GM18951 (cell line): Measurements from ENCODE around the gene KRT28.
"Not testable (repeated sequence)": the region's sequence is repeated elsewhere in the genome, so short reads cannot be mapped to it uniquely, and the experiment has no call there.

ENCODE experiments used
- POLR2A ChIP-seq: IDR thresholded peaks from 4 replicates; pipeline ENCODE4 v1.6.1; 2011; ENCODE audit warnings: mild to moderate bottlenecking; ENCODE audit not compliant: insufficient read length, insufficient read depth; ENCODE audit errors: extremely low read depth
- in situ Hi-C: fragments of 300-500 bp; cut with MboI; formaldehyde crosslinking; loops from one replicate; pipeline ENCODE4 v1.12.0; 2022; ENCODE audit warnings: low sequenced_read_pairs, mixed read lengths, inconsistent platforms; ENCODE audit not compliant: unreplicated experiment

KRT28 gene

DNA sequence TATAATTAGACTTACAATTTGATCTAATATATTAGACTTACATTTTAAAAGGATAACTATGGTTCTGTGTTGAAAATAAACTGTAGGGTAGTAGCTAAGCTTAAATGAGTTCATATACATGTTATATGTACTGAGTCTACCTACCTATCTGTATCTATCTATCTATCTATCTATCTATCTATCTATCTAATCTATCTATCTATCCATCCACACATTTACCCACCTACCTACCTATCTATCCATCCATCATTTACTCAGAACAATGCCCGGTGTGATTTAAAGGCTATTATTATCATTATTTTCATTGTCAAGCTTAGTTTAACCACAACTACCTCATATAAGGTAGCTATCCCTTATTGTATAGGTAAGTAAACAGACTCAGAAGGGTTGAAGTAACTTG lies 15.6 kb upstream of the KRT28 start:
- in situ Hi-C loops, result no loop called here
- TF ChIP-seq POLR2A, result no peak

DNA sequence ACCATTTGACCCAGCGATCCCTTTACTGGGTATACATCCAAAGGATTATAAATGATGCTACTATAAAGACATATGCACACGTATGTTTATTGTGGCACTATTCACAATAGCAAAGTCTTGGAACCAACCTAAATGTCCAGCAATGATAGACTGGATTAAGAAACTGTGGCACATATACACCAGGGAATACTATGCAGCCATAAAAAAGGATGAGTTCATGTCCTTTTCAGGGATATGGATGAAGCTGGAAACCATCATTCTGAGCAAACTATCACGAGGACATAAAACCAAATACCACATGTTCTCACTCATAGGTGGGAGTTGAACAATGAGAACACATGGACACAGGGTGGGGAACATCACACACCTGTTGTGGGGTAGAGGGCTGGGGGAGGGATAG lies 14.9 kb upstream of the KRT28 start:
- in situ Hi-C loops, result not testable (repeated sequence)

DNA sequence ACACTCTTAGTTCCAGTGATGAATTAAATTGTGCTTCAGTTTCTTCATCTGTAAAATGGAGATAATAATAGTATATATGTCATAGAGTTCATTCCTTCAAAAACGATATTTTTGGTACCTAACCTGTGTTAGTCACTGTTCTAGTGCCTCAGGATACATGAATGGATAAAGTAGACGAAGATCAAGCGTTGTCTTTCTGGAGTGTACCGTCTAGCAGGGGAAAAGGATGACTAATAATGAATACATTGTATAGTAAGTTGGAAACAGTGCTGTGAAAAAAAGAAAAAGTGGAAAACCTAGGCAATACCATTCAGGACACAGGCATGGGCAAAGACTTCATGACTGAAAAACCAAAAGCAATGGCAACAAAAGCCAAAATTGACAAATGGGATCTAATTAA lies 14.0 kb upstream of the KRT28 start:
- no peak for TF ChIP-seq POLR2A
- in situ Hi-C loops, result no loop called here

DNA sequence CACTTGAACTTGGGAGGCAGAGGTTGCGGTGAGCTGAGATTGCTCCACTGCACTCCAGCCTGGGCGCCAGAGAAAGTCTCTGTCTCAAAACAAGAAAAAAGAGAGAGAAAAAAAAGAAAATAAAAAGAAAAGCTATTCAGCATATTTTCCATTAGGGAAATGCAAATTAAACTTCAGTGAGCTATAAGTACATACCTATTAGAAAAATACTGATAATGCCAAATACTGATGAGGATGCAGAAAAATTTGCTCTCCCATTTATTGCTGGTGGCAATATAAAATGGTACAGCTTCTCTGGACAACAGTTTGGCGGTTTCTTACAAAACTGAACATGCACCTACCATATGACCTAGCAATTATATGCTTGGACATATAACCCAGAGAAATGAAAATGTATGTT lies 12.9 kb upstream of the KRT28 start:
- in situ Hi-C loops, result no loop called here
- TF ChIP-seq POLR2A, result no peak

DNA sequence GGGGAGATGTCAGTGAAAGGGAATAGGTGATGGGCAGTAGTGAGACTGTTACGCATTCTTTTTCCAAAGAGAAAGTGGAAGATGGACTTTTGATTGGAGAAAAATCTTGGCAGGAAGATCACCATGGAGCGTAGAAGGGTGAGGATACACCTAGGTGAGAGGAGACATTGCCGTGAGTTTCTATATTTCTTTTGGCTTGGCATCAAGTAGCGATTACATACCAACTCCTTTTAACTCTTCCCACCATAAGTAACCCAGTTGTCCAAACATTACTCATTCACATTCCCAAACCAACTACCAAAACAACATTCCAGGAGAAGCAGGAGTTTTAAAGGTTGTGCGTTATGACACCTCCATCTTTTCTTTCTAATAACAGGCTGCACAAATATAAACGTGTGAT lies 10.7 kb upstream of the KRT28 start:
- in situ Hi-C loops, result no loop called here
- TF ChIP-seq POLR2A, result no peak

DNA sequence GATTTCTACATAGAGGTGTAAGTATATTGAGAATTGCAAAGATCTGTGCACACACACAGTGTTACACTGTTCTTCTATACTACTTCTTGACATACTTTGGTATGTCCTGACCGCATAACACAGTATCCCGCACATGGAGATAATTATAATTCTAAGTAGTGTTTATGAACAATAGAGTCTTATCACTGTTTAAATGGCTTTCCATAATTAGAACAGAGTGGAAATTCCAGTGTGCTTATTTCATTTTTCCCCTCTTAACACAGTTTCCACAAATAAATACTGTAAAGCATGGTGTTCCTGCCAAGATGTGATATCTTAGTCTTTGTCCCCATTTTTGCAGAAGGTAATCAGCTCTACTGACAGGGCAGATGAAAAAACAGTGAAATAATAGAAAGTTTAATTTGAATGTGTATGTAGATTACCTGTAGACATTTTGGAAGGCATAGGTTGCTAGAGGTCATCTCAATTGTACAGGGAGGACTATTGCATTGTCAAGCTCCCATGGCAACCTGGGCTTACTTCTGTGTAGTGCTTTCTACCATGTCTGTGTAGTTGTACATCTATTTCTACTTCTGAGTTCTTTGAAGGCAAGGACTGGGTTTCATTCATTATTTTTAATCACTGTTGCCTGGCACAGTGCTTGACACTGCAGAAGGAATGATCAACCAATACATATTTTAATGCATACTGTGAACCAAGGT lies 10.1 kb upstream of the KRT28 start:
- no peak for TF ChIP-seq POLR2A
- in situ Hi-C loops, result no loop called here

DNA sequence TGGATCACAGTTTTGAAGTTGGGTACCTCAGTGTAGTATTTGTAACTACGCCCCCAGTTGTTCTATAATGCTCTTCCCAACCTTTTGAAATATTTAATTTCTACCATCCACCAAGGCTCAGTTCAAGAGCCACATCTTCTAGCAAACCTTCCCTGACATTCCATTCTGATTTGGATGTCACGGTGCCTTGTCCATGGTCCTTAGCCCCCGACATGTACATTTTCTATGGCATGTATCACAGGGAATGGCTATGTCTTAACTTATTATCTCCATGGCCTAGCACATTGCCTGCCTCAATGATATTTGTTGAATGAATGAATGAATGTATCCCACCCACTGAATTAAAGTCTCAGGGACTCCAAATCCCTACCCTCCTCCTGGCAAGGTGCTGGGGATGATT lies 6.4 kb upstream of the KRT28 start:
- in situ Hi-C loops, result no loop called here

DNA sequence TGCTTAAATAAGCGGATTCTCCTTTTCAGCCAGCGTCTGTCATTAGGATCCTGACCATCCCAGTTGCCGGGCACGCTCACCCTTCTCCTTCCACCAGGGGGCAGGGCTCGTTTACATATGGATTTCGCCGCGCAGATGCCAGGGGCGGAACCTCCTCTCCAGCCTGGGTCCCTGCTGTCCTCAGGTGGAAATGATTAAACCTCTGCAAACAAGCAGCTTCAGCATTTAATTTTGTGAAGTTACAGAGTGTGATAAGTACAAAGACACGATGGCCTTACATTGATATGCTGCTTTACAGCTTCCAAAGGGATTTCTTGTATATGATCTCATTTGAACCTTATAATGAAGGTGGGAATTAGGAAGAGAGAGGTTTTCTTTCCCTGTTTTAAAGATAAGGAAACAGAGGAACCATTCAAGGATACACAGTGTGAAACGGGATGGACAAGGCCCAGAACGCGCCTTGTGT lies 3.9 kb upstream of the KRT28 start:
- in situ Hi-C loops, result no loop called here
- TF ChIP-seq POLR2A, result no peak

More for the DNA sequence above, 6.4 kb upstream of the KRT28 start:
- TF ChIP-seq POLR2A, result no peak

DNA sequence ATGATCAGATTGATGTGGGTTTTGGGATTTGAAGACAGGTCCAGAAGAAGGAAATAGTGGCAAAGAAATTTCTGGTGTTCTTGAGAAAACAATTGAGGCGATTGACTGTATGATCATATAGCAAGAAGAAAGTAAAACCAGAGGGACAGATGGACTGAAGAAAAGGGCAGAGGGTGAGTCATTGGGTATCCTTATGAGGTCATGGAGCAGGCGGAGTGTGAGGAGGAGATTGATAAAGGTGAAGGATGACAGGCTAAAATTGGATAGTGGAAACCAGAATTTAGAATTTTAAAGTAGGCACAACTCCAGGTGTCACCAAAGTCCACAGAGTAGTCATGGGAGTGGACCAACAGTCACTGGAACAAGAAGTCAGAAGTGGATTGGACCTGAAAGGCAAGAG lies 1.4 kb upstream of the KRT28 start:
- TF ChIP-seq POLR2A, result no peak
- in situ Hi-C loops, result no loop called here

DNA sequence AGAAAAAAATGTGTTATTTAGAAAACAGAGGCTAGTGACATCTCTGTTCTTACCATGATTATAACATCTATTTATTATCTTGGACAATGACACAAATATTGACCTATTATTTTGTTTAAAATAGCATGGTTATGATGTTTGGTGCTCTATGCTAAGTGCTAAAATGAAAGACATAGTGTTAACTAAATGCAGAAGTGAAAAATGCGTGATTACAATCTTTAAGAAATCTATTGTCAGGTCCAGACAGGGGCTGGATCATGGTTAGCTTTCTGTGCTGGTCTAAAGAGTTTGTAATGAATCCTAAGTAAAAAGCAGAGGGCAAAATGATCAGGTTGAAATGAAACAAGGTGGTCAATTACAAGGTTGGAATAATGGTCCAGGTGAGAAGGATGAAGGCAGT lies 622 bp upstream of the KRT28 start:
- TF ChIP-seq POLR2A, result no peak
- in situ Hi-C loops, result no loop called here

DNA sequence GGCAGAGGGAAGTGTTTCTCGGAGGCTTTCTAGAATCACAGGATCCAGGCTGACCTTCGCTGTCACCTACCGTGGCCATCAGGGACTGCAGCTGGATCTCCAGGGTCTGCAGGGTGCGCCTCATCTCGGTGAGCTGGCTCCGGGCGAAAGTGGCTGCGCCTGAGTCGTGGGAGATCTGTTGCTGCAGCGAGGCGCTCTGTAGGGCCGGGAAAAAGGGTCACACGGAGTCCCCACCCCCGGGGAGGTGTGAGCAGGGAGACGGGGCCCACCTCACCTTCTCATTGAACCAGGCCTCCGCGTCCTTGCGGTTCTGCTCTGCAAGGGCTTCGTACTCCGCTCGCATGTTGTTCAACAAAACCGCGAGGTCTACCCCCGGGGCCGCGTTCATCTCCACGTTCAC lies 2.9 kb downstream of the KRT28 start:
- in situ Hi-C loops, result no loop called here
- no peak for TF ChIP-seq POLR2A

DNA sequence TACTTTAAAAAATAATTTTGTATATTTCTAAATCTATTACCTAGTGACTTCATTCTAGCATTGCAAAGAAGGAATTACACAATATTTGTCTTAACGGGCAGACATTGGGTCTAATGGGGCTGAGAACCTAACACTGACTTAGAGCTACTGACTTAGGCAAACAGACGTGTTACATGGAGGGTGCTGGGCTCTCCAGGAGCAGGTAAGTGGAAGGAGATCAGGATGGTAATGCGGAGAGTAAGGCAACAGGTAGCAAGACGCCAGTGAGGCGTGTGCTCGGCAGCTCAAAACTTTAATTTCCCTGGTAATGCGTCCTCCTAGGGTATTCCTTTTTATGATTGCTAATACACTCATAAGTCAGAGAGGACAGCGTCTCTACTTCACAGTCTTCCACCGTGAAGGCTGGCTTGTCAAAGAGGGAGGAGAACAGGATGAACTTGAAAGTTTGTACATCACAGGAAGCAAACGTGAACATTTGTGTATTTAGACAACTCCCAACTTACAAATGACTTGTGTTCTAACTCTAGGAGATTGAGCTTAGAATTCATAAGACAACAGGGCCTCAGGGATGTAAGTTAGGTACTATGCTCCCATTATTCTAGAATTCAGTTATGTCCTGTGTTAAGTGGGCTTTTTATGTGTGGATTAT lies 4.6 kb downstream of the KRT28 start:
- TF ChIP-seq POLR2A, result no peak
- in situ Hi-C loops, result no loop called here

DNA sequence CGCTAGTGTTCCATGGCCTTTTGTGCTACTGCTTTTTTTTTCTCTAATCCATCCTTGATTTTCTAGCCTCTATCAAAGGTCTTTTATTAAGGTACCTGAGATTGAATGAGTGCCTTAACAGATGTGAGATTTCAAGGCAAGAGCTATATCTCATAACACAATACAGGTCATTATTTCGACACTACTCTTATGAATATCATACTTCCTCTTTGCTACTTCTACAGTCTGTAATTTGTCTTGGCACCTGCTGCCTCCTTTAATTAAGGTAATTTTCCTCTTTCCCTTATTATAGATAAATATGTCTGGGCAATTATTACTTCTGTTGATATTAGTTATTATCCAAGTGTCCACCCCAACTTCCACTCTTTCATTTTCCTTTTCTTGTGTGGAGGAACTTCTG lies 5.3 kb downstream of the KRT28 start:
- in situ Hi-C loops, result no loop called here
- TF ChIP-seq POLR2A, result no peak

DNA sequence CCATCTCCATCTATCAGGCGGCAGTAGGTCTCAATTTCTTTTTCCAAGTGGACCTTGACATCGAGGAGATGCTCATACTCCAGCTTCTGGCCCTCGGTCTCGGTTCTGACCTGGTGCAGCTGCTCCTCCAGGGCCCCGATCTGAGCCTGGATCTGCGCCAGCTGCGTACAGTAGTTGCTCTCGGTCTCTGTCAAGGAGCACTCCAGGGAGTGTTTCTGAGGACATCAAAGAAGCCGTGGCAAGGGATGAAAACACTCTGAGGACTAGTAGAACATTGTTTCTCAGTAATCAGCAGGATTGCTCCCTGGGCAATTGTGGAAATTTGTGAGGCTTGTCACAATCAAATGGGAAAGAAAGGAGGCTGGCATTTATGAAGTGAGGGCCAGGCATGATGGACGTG lies 5.9 kb downstream of the KRT28 start:
- in situ Hi-C loops, result no loop called here
- TF ChIP-seq POLR2A, result no peak
